HL-60 (cell line): ENCODE measurements around the gene PPP2R5E.

Source experiments
- SPI1 ChIP-seq: IDR thresholded peaks from 2 replicates; pipeline ENCODE4 v1.6.1; 2012; ENCODE audit warnings: low read depth, mild to moderate bottlenecking, borderline replicate concordance
- TF ChIP-seq, protein P1 (sequence below): IDR thresholded peaks from one replicate; pipeline ENCODE4 v1.5.1; 2011; ENCODE audit warnings: low read length, control low read depth, inconsistent platforms; ENCODE audit not compliant: insufficient read depth

DNA sequence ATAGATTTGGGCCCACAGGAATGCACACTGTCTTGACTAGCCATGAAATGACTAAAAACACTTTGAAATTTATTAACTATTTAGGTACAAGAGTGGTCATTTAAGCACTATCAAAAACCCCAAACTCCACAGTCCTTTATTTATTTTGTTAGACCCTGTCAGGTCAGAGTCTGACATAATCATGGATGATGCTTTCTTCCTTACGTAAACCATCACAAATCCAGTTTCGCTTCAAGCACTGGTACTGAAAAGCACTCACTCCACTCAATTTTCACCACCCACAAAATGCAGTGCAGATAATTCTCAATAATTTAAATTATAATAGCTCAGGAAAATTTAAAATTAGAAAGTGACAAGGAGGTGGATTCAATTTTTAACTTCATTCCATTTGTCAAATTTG, 25.8 kb downstream of the PPP2R5E start:
- TF ChIP-seq, protein P1, sequence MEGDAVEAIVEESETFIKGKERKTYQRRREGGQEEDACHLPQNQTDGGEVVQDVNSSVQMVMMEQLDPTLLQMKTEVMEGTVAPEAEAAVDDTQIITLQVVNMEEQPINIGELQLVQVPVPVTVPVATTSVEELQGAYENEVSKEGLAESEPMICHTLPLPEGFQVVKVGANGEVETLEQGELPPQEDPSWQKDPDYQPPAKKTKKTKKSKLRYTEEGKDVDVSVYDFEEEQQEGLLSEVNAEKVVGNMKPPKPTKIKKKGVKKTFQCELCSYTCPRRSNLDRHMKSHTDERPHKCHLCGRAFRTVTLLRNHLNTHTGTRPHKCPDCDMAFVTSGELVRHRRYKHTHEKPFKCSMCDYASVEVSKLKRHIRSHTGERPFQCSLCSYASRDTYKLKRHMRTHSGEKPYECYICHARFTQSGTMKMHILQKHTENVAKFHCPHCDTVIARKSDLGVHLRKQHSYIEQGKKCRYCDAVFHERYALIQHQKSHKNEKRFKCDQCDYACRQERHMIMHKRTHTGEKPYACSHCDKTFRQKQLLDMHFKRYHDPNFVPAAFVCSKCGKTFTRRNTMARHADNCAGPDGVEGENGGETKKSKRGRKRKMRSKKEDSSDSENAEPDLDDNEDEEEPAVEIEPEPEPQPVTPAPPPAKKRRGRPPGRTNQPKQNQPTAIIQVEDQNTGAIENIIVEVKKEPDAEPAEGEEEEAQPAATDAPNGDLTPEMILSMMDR: no peak
- no peak for TF ChIP-seq SPI1
